CD4-positive, alpha-beta T cell treated with Interferon alpha-2 for 1 hour (primary cell): Measurements from ENCODE around the gene NT5C1B.
A peak's percentile ranks its signal among the peaks of the same experiment; 100 is the strongest.

Experiments
- DNase-seq, 2 donors: peaks; one replicate each; pipeline ENCODE4 v3.0.0-alpha.2; 2020 to 2022

NT5C1B gene

GRCh38 chr2:18598848-18599484, 9.6 kb upstream of the NT5C1B start:
- DNase-seq: no peak

GRCh38 chr2:18597618-18598017, 8.2 kb upstream of the NT5C1B start:
- DNase-seq: no peak

GRCh38 chr2:18596993-18597392, 7.6 kb upstream of the NT5C1B start:
- DNase-seq: no peak

DNA sequence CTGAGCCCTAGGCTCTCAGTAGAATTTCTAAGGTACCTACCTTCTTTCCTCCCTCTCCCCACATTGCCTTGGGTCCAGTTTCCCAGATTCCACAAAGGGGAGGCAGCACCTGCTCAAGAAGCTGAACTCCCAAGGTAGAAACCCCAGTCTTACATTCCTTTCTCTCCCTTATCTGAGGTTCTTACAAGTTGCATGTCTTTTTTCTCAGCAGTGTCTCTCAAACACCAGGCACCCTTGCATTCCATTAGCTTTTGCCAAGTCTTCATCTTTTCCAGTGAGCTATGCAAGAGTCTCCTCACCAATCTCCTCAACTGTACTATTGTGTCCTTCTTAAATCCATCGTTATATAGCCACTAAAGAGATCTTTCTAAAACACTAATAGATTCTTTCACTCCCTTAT, 4.1 kb upstream of the NT5C1B start:
- no peak for DNase-seq

DNA sequence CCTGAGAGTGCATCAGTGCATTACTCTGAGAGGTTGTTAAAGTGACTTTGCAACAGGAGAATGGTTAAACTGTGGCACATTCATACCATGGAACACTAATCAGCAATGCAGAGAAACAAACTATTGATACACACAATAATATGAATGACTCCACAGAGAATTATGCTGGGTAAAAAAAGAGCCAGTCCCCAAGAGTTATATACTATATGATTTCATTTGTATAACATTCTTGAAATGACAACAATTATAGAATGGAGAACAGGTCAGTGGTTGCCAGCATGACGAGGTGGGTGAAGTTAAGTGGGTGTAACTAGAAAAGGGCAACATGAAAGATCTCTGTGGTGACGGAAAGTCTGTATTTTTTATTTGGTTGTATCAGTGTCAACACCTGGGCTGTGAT, 3.0 kb upstream of the NT5C1B start:
- no peak for DNase-seq

GRCh38 chr2:18588802-18589201, 567 bp downstream of the NT5C1B start:
- no peak for DNase-seq

- no peak for DNase-seq
Measured at GRCh38 chr2:18588049-18588448, 1.3 kb downstream of the NT5C1B start.

GRCh38 chr2:18585526-18585925, 3.8 kb downstream of the NT5C1B start:
- no peak for DNase-seq

GRCh38 chr2:18584608-18584954, 4.8 kb downstream of the NT5C1B start:
- no peak for DNase-seq

- DNase-seq: no peak
Measured at GRCh38 chr2:18583905-18584607, 5.3 kb downstream of the NT5C1B start.

GRCh38 chr2:18580606-18581005, 8.8 kb downstream of the NT5C1B start:
- no peak for DNase-seq

GRCh38 chr2:18578033-18578432, 11.3 kb downstream of the NT5C1B start:
- DNase-seq: no peak

DNA sequence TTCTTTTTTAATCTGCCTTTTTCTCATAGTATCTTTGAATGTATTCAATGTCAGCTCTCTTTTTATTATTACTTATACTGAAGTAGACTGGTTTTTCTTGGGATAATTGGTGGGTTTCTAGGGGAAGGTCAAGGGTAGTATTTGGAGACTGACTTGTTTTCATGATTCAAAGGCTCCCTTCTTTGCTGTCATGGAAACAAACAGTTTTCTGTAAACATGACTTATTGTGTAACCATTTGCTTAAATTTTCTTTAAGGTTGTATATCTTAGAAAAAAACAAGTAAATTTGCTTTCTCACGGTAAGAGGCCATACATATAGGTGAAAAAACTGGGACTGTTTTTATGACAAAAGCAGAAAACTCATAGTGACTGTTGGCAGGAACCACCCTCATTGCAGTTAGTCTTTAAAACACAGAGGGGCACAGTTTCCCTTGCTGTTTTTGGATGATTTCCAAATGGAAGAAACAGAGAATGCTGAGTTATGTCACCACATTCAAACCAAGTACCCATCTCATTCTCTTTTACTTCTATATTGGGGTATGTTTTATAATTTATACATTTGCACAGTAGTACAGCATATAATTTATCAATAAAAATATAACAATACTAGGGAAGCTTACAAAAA, 23.1 kb downstream of the NT5C1B start:
- DNase-seq: no peak

GRCh38 chr2:18560797-18561085, 28.6 kb downstream of the NT5C1B start:
- DNase-seq: no peak

GRCh38 chr2:18560031-18560796, 29.2 kb downstream of the NT5C1B start, which contains the start of gene RDH14:
TSS of gene RDH14 (minus strand) at chr2:18560653. CDS start at chr2:18560572, 81 bp downstream.
- DNase-seq: peak; percentile 92 to 95

DNA sequence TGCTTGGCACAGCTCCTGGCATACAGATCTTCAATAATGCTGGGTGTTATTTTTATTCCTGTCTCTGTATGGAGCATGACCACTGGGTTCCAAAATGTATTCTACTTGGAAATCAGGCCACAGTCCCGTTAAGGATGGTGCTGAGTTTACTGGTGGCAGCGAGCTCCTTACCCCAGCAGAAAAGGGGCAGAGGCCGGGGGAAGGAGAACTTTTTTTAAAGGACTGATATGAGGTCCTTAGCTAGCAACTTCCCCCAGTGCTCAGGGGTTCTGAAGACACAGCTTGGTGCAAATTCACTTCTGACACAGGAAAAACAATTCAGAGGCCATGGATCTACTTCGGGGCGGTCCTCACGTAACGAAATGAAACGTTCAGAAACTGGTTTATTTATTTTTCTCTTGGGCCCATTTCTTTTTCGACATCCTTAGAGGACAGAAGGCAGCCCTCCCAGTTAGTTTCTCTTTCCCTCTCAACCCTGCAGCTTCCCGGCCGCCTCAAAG, 29.8 kb downstream of the NT5C1B start:
- DNase-seq: no peak

GRCh38 chr2:18558458-18558857, 30.9 kb downstream of the NT5C1B start:
- no peak for DNase-seq

GRCh38 chr2:18557121-18557520, 32.2 kb downstream of the NT5C1B start:
- no peak for DNase-seq

- no peak for DNase-seq
Measured at GRCh38 chr2:18552351-18553077, 36.9 kb downstream of the NT5C1B start.

GRCh38 chr2:18551623-18552022, 37.7 kb downstream of the NT5C1B start:
- DNase-seq: no peak

- DNase-seq: no peak
Measured at GRCh38 chr2:18551169-18551568, 38.2 kb downstream of the NT5C1B start.

- no peak for DNase-seq
Measured at GRCh38 chr2:18550433-18550832, 38.9 kb downstream of the NT5C1B start.

DNA sequence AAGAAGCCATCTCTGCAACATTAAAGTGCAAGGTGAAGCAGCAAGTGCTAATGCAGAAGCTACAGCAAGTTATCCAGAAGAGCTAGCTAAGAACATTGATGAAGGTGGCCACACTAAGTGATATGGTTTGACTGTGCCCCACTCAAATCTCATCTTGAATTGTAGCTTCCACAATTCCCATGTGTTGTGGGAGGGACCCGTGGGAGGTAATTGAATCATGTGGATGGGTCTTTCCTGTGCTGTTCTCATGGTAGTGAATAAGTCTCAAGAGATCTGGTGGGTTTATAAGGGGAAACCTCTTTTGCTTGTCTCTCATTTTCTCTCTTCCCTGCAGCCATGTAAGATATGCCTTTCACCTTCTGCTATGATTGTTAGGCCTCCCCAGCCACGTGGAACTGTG, 40.3 kb downstream of the NT5C1B start:
- no peak for DNase-seq
